K562 treated with DMSO at 1 percent for 24 hours (cell line): ENCODE measurements around the gene AFF1. TPM values are rescaled to one million over a fixed set of nuclear protein-coding genes. Genes with fewer than 3 reads are reported as not detected.

Experiments
- total RNA-seq: library from RNA; unstranded; fragments of 300-600 nt; gene quantifications from 2 replicates; pipeline ENCODE4 v1.2.3, GENCODE V29; 2022; ENCODE audit warnings: low read depth; ENCODE audit not compliant: insufficient read depth

AFF1 gene, protein sequence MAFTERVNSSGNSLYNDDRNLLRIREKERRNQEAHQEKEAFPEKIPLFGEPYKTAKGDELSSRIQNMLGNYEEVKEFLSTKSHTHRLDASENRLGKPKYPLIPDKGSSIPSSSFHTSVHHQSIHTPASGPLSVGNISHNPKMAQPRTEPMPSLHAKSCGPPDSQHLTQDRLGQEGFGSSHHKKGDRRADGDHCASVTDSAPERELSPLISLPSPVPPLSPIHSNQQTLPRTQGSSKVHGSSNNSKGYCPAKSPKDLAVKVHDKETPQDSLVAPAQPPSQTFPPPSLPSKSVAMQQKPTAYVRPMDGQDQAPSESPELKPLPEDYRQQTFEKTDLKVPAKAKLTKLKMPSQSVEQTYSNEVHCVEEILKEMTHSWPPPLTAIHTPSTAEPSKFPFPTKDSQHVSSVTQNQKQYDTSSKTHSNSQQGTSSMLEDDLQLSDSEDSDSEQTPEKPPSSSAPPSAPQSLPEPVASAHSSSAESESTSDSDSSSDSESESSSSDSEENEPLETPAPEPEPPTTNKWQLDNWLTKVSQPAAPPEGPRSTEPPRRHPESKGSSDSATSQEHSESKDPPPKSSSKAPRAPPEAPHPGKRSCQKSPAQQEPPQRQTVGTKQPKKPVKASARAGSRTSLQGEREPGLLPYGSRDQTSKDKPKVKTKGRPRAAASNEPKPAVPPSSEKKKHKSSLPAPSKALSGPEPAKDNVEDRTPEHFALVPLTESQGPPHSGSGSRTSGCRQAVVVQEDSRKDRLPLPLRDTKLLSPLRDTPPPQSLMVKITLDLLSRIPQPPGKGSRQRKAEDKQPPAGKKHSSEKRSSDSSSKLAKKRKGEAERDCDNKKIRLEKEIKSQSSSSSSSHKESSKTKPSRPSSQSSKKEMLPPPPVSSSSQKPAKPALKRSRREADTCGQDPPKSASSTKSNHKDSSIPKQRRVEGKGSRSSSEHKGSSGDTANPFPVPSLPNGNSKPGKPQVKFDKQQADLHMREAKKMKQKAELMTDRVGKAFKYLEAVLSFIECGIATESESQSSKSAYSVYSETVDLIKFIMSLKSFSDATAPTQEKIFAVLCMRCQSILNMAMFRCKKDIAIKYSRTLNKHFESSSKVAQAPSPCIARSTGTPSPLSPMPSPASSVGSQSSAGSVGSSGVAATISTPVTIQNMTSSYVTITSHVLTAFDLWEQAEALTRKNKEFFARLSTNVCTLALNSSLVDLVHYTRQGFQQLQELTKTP
- 10.4 and 14.7 TPM in 2 replicates for total RNA-seq

DNA sequence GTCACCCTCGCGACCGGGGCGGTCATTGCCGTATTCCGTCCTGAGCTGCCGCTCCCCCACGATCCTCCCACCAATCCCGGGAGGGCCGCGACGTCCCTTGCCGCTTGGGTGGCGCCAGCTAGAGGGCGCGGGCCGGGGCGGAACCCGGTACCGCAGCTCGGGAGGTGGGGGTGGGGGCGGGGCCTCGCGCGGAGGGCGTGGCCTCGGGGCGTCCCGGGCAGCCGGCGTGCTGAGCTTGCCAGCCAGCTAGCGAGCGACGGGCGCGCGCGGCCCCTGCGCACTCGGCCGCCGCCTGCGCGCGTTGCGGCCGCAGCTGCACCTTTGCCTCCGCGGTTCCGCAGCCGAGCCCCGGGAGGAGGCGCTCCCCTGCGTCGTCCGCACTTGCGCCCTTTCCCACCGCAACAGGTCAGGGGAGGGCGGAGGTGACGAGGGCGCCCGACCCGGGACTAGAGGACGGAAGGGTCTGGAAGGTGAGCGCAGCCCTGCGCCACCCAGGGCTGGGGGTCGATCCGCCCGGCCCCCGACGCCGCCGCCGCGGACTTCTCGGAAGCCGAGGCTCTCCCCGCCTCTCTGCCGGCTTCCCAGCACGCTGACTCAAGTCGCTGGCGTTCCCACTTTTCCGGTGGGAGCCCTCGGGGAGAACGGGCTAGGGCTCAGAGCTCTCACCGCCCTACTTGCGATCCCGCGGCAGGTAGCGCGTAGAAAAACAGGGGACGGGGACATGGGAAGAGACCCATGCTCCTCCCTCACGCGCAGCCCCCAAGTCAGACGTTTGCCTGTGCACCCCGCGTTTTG lies at the start of gene AFF1:
TSS of gene AFF1 (plus strand) at position 241 of the 795 bp plus-strand sequence. CDS start 13,523 bp downstream, outside the sequence.

DNA sequence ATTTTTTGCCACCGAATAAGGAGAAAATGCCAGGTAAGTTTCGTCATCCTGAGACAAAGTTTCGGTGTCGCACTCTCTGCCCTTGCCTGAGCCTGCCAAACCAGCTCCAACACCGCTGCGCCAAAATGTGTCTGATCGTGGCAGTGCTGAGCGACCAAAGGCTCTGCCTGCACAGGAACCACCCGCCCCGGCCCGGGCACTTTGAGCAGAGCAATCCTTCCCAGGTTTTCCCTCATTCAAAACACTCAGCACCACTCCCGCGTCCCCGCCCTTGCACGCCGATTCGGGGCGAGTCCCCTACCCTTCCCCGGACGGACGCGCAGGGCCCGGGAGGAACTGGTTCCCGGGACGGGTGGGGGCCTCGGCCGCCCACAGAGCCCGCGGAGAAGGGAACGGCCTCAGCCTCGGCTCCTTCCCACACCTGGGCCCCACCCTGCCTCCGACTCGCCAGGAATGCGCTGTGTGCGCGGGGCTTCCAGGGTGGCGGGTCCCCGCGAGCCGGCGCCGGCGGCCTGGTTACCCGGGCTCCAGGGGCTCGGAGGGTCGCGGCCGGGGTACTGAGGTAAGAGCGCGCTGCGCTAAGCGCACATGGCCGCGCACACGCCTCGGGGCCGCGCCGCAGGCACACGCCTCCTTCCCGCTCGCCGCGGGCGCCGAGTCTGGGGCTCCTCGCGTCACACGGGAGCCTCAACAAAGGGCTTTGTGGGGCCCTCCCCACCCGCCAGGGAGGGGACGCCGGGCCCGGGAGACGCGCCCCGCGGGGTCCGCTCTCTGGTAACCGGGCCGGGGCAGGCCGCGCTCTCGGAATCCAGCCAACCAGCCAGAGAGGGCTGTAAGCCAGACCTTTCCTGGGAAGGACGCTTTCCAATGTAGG lies 42.8 kb upstream of the AFF1 start, which contains the start of gene C4orf36:
TSS of gene C4orf36 (minus strand) at position 661 of the 874 bp plus-strand sequence. CDS start 902 bp downstream, outside the sequence.

Other genes with a start within 250 kb of the AFF1 start
- not detected in 2 replicates for gene SLC10A6, start 85.6 kb upstream of the AFF1 start, total RNA-seq
- not detected in 2 replicates for gene C4orf36, start 42.6 kb upstream of the AFF1 start, total RNA-seq